Nephron progenitor cell (in vitro differentiated cells): Measurements from ENCODE around the gene IFIT3.
A peak's percentile ranks its signal among the peaks of the same experiment; 100 is the strongest.

ENCODE experiments used
- DNase-seq: peaks from one replicate; pipeline ENCODE4 v3.0.0; 2021
- H3K27ac Mint-ChIP-seq: 2 replicates; pipeline ENCODE4 v1.8.0; 2021; ENCODE audit warnings: mild to moderate bottlenecking, moderate library complexity, mixed read lengths
- H3K27me3 Mint-ChIP-seq: 2 replicates; pipeline ENCODE4 v1.8.0; 2021; ENCODE audit warnings: mild to moderate bottlenecking, low read depth, mixed read lengths; ENCODE audit not compliant: poor library complexity
- H3K36me3 Mint-ChIP-seq: 2 replicates; pipeline ENCODE4 v1.8.0; 2021; ENCODE audit warnings: low read depth, mixed read lengths
- H3K4me1 Mint-ChIP-seq: 2 replicates; pipeline ENCODE4 v1.8.0; 2021; ENCODE audit warnings: mixed read lengths
- H3K4me3 Mint-ChIP-seq: 2 replicates; pipeline ENCODE4 v1.8.0; 2021; ENCODE audit warnings: mild to moderate bottlenecking, moderate library complexity, mixed read lengths
- H3K9me3 Mint-ChIP-seq: 2 replicates; pipeline ENCODE4 v1.8.0; 2021; ENCODE audit warnings: mild to moderate bottlenecking, moderate library complexity, mixed read lengths
- TF ChIP-seq, protein P1 (sequence below): fragments of 200-600 bp; sonication (generic); IDR thresholded peaks from 2 replicates; pipeline ENCODE4 v1.5.0; 2021; ENCODE audit warnings: antibody characterized with exemption

The IFIT3 gene

DNA sequence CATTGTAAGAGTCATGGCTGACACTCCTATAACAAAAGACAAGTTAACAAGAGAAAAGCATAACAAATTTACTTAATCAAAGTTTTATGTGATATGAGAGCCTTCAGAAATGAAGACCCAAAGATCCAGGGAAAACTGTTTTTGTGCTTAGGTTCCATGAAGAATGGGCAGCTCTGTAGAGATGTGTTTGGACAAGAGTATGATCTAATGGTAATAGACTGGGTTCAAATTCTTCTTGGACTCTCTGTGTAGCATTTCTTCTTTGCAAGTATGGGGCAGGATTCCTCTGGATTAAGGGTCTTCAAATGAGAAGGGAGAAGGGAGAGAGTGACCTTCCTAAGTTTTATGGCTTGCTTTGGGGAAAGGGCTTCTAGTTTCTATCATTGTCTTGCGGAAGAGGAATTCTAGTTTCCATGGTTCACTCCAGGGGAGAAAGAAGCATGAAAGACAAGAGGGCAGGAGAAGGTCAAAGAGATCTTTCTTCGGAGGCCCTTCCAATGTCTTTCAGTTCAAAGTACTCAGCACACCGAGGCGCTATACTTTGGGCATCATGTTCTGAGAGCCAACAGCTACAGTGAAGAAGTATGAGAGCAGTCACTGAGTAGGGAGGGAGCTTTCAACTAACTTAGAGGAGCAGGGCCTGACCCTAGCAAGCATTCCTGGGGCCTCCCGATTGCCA lies 15.4 kb downstream of the IFIT3 start:
- TF ChIP-seq, protein P1, sequence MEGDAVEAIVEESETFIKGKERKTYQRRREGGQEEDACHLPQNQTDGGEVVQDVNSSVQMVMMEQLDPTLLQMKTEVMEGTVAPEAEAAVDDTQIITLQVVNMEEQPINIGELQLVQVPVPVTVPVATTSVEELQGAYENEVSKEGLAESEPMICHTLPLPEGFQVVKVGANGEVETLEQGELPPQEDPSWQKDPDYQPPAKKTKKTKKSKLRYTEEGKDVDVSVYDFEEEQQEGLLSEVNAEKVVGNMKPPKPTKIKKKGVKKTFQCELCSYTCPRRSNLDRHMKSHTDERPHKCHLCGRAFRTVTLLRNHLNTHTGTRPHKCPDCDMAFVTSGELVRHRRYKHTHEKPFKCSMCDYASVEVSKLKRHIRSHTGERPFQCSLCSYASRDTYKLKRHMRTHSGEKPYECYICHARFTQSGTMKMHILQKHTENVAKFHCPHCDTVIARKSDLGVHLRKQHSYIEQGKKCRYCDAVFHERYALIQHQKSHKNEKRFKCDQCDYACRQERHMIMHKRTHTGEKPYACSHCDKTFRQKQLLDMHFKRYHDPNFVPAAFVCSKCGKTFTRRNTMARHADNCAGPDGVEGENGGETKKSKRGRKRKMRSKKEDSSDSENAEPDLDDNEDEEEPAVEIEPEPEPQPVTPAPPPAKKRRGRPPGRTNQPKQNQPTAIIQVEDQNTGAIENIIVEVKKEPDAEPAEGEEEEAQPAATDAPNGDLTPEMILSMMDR = no peak
- Mint-ChIP-seq H3K4me1 (peaks cover 50% of the 10 kb centered on the region), H3K9me3 (peaks cover 7% of the 10 kb centered on the region), H3K27ac (peak overlapping the region; percentile 6), H3K27me3 (no peaks in the 10 kb centered on the region), H3K36me3 (peaks cover 17% of the 10 kb centered on the region), H3K4me3 (no peak overlapping the region)
- DNase-seq = no peak

DNA sequence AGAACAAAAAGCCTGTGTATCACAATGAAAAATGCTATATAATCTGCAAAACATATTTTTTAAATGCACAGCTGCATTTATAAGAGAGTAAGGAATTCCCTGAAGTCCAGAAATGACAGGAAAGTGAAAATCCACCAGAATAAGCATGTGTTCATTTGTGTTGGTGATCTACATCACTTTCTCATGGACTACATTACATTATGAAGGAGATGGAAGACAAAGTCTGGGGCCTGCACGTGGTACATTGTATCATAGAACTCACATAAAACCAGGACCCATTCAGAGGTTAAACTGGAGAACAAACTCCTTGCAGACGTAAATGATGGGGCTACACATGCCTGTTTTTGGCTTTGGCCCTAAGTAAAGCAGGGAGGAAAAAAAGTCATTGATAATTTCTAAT lies 16.4 kb downstream of the IFIT3 start:
- H3K9me3 Mint-ChIP-seq = no peaks in the 10 kb centered on the region
- no peak overlapping the region for H3K4me3 Mint-ChIP-seq
- H3K27ac Mint-ChIP-seq = no peak overlapping the region
- H3K36me3 Mint-ChIP-seq = peaks cover 8% of the 10 kb centered on the region
- H3K4me1 Mint-ChIP-seq = peaks cover 60% of the 10 kb centered on the region
- DNase-seq = no peak
- TF ChIP-seq, protein P1 = no peak
- H3K27me3 Mint-ChIP-seq = no peaks in the 10 kb centered on the region

DNA sequence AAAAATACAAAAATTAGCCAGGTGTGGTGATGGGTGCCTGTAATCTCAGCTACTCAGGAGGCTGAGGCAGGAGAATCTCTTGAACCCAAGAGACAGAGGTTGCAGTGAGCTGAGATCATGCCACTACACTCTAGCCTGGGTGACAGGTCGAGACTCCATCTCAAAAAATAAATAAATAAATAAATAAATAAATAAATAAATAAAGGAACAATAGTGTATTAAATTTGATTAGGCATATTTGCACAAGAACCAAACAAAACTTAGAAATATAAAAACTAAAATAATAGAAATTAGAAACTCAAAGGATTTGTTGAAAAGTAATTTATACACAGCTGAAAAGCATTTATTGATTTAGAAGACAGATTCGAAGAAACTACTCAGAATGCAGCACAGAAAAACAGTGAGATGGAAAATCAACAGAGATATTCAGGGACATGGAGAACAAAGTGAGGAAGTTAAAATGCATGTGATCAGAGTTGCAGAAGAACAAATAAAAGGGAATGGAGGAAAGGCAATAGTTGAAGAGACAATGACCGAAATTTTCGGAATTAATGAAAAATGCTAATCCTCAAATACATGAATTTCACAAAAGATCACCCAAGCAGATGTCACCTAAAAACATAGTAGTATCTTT lies 17.7 kb downstream of the IFIT3 start:
- H3K27me3 Mint-ChIP-seq = no peaks in the 10 kb centered on the region
- H3K9me3 Mint-ChIP-seq = no peaks in the 10 kb centered on the region
- no peak overlapping the region for H3K4me3 Mint-ChIP-seq
- TF ChIP-seq, protein P1 = no peak
- H3K4me1 Mint-ChIP-seq = peaks cover 73% of the 10 kb centered on the region
- H3K36me3 Mint-ChIP-seq = no peaks in the 10 kb centered on the region
- DNase-seq = no peak
- H3K27ac Mint-ChIP-seq = no peak overlapping the region

DNA sequence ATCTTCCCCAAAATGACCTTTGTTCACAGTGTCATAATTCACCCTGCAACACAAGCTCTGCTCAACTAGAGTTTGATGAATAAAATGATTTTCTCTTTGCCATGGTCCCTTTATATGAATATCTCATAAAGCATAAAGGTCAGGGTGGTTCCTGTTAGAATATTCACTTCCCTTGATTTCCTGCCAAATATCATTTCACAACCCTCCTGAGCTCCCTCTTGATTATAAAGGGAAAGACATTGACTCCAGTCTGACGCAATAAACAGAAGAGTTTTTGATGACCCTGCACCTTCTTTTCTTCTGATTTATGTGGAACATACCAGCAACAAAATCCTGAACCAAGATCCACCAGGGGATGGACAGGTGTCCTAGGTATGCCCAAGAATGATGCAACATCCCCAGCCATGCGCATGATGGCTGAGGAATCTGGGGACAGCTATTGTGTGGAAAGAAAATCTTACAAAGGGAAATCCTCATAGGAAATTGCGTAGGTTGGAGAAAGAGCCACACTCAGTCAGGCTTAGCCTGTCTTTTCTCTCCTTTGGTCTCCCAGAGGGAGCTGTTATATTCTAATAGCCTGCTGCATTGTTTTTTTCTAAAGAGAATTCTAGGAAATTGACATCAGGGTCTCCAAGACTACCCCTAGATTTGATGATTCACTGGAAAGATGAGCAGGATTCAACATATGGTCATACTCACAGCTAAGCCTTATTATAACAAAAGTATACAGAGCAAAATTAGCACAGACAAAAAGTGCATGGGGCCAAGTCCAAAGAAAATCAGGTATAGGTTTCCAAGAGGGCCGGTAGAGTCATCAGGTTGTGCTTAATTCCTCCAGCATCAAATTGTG lies 18.8 kb downstream of the IFIT3 start:
- H3K27ac Mint-ChIP-seq = peak overlapping the region; percentile 3
- DNase-seq = no peak

DNA sequence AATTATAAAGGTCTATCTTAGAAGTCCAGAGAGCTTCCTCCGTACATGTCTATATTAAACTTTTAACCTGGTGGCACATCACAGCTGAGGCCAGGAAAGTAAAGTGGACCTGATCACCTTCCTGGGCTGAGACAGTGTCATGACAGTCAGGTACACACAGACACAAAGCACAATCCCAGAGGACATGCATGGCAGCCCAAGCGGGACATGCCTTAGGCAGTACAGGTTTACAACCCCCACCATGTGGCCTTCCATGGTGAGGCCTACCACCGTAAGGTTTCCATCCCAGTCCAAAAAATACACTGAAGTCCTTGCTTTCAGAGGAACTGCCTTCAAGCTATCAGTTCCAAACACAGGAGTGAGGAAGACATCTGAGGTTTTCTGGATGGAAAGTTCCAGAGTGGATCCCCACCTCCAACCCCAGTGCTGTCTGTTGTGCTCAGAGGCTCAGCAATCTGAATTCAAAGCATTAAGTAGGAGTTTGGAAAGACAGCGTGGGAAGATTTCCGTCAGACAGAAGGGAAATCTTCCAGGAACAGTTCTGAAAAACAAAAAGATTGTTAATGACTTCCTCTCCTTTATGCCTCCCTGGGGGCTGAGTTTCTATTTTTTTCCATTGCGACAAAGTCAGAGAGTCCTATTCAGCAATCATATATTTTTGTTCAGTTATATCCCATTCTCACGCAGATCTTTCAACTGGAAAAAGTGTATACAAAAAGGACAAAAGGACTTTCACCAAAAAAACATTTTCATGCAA lies 20.1 kb downstream of the IFIT3 start:
- Mint-ChIP-seq H3K9me3 (no peaks in the 10 kb centered on the region), H3K27me3 (no peaks in the 10 kb centered on the region), H3K36me3 (peaks cover under 1% of the 10 kb centered on the region), H3K4me1 (peaks cover 92% of the 10 kb centered on the region), H3K4me3 (peak overlapping the region; percentile 19), H3K27ac (peak overlapping the region; percentile 96)
- peak; percentile 9 for DNase-seq
- TF ChIP-seq, protein P1 = no peak

More for the DNA sequence above, 18.8 kb downstream of the IFIT3 start:
- Mint-ChIP-seq H3K27me3 (no peaks in the 10 kb centered on the region), H3K4me1 (peaks cover 84% of the 10 kb centered on the region), H3K9me3 (no peaks in the 10 kb centered on the region), H3K36me3 (no peaks in the 10 kb centered on the region), H3K4me3 (no peak overlapping the region)
- TF ChIP-seq, protein P1 = no peak
